Mesendoderm (in vitro differentiated cells): ENCODE data around the gene EZH1.

Source experiments
- DNase-seq: peaks from one replicate; pipeline ENCODE4 v3.0.0; 2013
- H2AK5ac ChIP-seq: 2 replicates; pipeline ENCODE4 v1.6.1; 2013; ENCODE audit warnings: low read length, inconsistent platforms
- H2BK120ac ChIP-seq: 2 replicates; pipeline ENCODE4 v1.6.1; 2013; ENCODE audit warnings: low read depth, mild to moderate bottlenecking, low read length, moderate library complexity, mixed read lengths
- H2BK15ac ChIP-seq: replicated peaks from 2 replicates; pipeline ENCODE4 v1.6.1; 2013; ENCODE audit warnings: low read depth, mild to moderate bottlenecking, moderate library complexity
- H2BK5ac ChIP-seq: 2 replicates; pipeline ENCODE4 v1.6.1; 2013; ENCODE audit warnings: low read length, inconsistent platforms
- H3K18ac ChIP-seq: 2 replicates; pipeline ENCODE4 v1.6.1; 2013; ENCODE audit warnings: mild to moderate bottlenecking, low read length, mixed read lengths
- H3K23ac ChIP-seq: one replicate; pipeline ENCODE4 v1.6.1; 2013; ENCODE audit warnings: low read length
- H3K27ac ChIP-seq: 2 replicates; pipeline ENCODE4 v1.5.1; 2013; ENCODE audit warnings: low read depth, mild to moderate bottlenecking, inconsistent platforms, low read length, moderate library complexity
- H3K27me3 ChIP-seq: 2 replicates; pipeline ENCODE4 v1.6.1; 2013; ENCODE audit warnings: low read length, control low read depth, mild to moderate bottlenecking, inconsistent platforms; ENCODE audit not compliant: insufficient read depth, poor library complexity
- H3K36me3 ChIP-seq: 2 replicates; pipeline ENCODE4 v1.6.1; 2013; ENCODE audit warnings: low read length, inconsistent platforms; ENCODE audit not compliant: control insufficient read depth, insufficient read depth
- H3K4ac ChIP-seq: one replicate; pipeline ENCODE4 v1.6.1; 2013; ENCODE audit warnings: low read depth, mild to moderate bottlenecking, low read length, moderate library complexity
- H3K4me1 ChIP-seq: 2 replicates; pipeline ENCODE4 v1.6.1; 2013; ENCODE audit warnings: low read depth, low read length, inconsistent platforms; ENCODE audit not compliant: control insufficient read depth
- H3K4me2 ChIP-seq: 2 replicates; pipeline ENCODE4 v1.6.1; 2013; ENCODE audit warnings: low read length
- H3K4me3 ChIP-seq: 2 replicates; pipeline ENCODE4 v1.5.1; 2013; ENCODE audit warnings: mild to moderate bottlenecking, low read length
- H3K56ac ChIP-seq: one replicate; pipeline ENCODE4 v1.6.1; 2013; ENCODE audit warnings: low read length
- H3K79me1 ChIP-seq: 2 replicates; pipeline ENCODE4 v1.6.1; 2013; ENCODE audit warnings: low read length, inconsistent platforms
- H3K79me2 ChIP-seq: 2 replicates; pipeline ENCODE4 v1.6.1; 2013; ENCODE audit warnings: mild to moderate bottlenecking, low read length; ENCODE audit not compliant: control insufficient read depth, insufficient read depth
- H3K9ac ChIP-seq: 2 replicates; pipeline ENCODE4 v1.6.1; 2013; ENCODE audit warnings: low read length, inconsistent platforms
- H4K5ac ChIP-seq: one replicate; pipeline ENCODE4 v1.6.1; 2013; ENCODE audit warnings: low read length
- H4K8ac ChIP-seq: one replicate; pipeline ENCODE4 v1.6.1; 2013; ENCODE audit warnings: low read depth, mild to moderate bottlenecking, control low read depth, low read length, moderate library complexity
- WGBS: extraction: QIAGEN DNeasy Blood & Tissue Kit; methylation state at CpG from one replicate; pipeline ENCODE4 v1.1.7; 2013; ENCODE audit warnings: low lambda C conversion rate, missing lambda C conversion rate; ENCODE audit not compliant: insufficient coverage; ENCODE audit errors: extremely low coverage; 5-methylcytosine and 5-hydroxymethylcytosine counted together

The EZH1 gene

GRCh38 chr17:42677012-42677857, 67.6 kb downstream of the EZH1 start:
- H3K9ac ChIP-seq, result peak overlapping the region; percentile 92
- H4K8ac ChIP-seq, result no peak overlapping the region
- no peaks in the 10 kb centered on the region for H3K79me1 ChIP-seq
- DNase-seq, result peak; percentile 100
- H3K27me3 ChIP-seq, result no peaks in the 10 kb centered on the region
- H3K18ac ChIP-seq, result peak overlapping the region; percentile 31
- H2BK5ac ChIP-seq, result no peak overlapping the region
- H3K36me3 ChIP-seq, result no peaks in the 10 kb centered on the region
- H3K27ac ChIP-seq, result peak overlapping the region; percentile 97
- H2BK15ac ChIP-seq, result no peak overlapping the region
- H3K4me1 ChIP-seq, result peaks cover 21% of the 10 kb centered on the region
- H4K5ac ChIP-seq, result no peak overlapping the region
- H3K23ac ChIP-seq, result no peak overlapping the region
- H3K56ac ChIP-seq, result peak overlapping the region; percentile 89
- no CpG with 5 or more reads among the region's 33 CpGs for WGBS
- no peak overlapping the region for H3K4ac ChIP-seq
- no peak overlapping the region for H2AK5ac ChIP-seq
- H3K4me2 ChIP-seq, result peak overlapping the region; percentile 61
- H3K79me2 ChIP-seq, result no peaks in the 10 kb centered on the region
- H2BK120ac ChIP-seq, result no peak overlapping the region
- no peak overlapping the region for H3K4me3 ChIP-seq

DNA sequence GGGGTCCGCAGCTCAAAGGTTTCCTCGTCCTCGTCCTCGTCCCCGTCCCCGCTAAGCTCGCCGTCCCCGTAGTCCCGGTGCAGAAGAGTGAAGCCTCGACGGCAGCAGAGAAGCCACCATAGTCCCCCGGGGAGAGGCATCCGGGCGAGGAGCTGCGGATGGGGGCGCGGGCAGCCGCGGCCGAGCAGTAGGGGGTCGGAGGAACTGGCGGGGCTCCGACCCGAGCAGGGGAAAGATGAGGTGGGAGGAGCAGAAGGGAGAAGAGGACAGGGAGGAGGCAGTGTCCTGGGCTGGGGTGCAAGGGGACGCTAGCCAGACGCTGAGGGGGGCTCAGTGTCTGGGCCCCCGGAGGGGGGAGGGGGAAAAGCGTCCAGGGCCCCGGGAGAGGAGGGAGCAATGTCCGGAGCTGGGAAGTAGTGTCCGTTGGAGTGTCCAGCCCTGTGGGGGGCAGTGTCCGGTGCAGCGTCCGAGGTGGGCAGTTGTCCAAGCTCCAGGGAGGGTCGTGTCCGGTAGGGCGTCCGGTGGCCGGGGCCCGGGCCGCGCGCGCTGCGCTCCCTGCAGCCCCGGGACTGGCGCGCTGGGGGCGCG, 68.3 kb downstream of the EZH1 start, which contains the start of gene PLEKHH3:
Gene PLEKHH3 (minus strand): TSS at position 571 of the 588 bp plus-strand sequence. CDS start 431 bp downstream, at position 140.
- Histone ChIP-seq H3K4ac (peak within 1 kb of the TSS; percentile 5), H3K79me1 (no peaks in the 10 kb centered on the region), H2AK5ac (no peak within 1 kb of the TSS), H2BK120ac (no peak within 1 kb of the TSS), H3K79me2 (no peaks in the 10 kb centered on the region), H4K8ac (no peak within 1 kb of the TSS), H3K23ac (peak within 1 kb of the TSS; percentile 80), H3K4me1 (peaks cover 19% of the 10 kb centered on the region), H2BK5ac (peak within 1 kb of the TSS; percentile 36), H3K4me2 (peak within 1 kb of the TSS; percentile 98), H2BK15ac (no peak within 1 kb of the TSS), H3K27me3 (no peaks in the 10 kb centered on the region), H4K5ac (no peak within 1 kb of the TSS), H3K9ac (peak within 1 kb of the TSS; percentile 92), H3K27ac (peak within 1 kb of the TSS; percentile 97), H3K56ac (peak within 1 kb of the TSS; percentile 89), H3K36me3 (no peaks in the 10 kb centered on the region), H3K18ac (peak within 1 kb of the TSS; percentile 31), H3K4me3 (peak within 1 kb of the TSS; percentile 54)
- no peak for DNase-seq
- WGBS, result no CpG with 5 or more reads among the region's 51 CpGs

DNA sequence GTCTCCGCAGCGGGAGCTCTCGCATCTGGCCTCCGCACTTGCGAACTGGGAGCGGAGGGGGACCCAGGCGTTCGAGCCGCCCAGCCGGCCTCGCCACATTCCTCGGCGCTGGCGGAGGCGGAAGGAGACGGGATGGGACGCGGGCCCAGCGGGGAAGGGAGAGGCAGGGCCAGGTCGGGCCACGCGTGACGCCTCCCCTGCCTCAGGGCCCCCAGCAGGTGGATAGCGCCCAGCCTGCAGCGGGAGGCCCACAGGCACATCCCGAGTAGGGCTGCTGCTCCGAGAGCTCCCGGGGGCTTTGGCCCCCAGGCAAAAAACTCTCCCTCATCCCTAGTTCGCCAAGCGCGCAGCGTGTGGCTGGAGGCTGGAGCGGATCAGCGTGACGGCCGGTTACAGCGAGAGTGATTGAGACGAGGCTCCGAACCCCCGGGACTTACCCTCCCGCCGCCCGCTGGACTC, 68.8 kb downstream of the EZH1 start:
- H3K79me2 ChIP-seq, result no peaks in the 10 kb centered on the region
- H3K9ac ChIP-seq, result peak overlapping the region; percentile 73
- peaks cover 16% of the 10 kb centered on the region for H3K4me1 ChIP-seq
- peak overlapping the region; percentile 89 for H3K56ac ChIP-seq
- no peak overlapping the region for H4K5ac ChIP-seq
- H3K4me2 ChIP-seq, result peak overlapping the region; percentile 98
- no peak overlapping the region for H2BK5ac ChIP-seq
- DNase-seq, result peak; percentile 67
- peak overlapping the region; percentile 5 for H3K4ac ChIP-seq
- peak overlapping the region; percentile 20 for H3K18ac ChIP-seq
- no peaks in the 10 kb centered on the region for H3K27me3 ChIP-seq
- H3K4me3 ChIP-seq, result peak overlapping the region; percentile 54
- H3K23ac ChIP-seq, result peak overlapping the region; percentile 80
- no peak overlapping the region for H2AK5ac ChIP-seq
- H4K8ac ChIP-seq, result no peak overlapping the region
- no peak overlapping the region for H2BK15ac ChIP-seq
- peak overlapping the region; percentile 41 for H3K27ac ChIP-seq
- H3K36me3 ChIP-seq, result no peaks in the 10 kb centered on the region
- no peak overlapping the region for H2BK120ac ChIP-seq
- whole genome bisulfite sequencing, result no CpG with 5 or more reads among the region's 43 CpGs
- no peaks in the 10 kb centered on the region for H3K79me1 ChIP-seq

GRCh38 chr17:42675348-42675964, 69.4 kb downstream of the EZH1 start:
- no peak overlapping the region for H3K27ac ChIP-seq
- no peaks in the 10 kb centered on the region for H3K27me3 ChIP-seq
- peaks cover 16% of the 10 kb centered on the region for H3K4me1 ChIP-seq
- no peak overlapping the region for H4K5ac ChIP-seq
- H3K23ac ChIP-seq, result peak overlapping the region; percentile 75
- H3K4me2 ChIP-seq, result peak overlapping the region; percentile 98
- no peak overlapping the region for H4K8ac ChIP-seq
- no peak overlapping the region for H3K18ac ChIP-seq
- no peaks in the 10 kb centered on the region for H3K36me3 ChIP-seq
- peak overlapping the region; percentile 73 for H3K9ac ChIP-seq
- no peak overlapping the region for H2BK5ac ChIP-seq
- H2BK120ac ChIP-seq, result no peak overlapping the region
- peak overlapping the region; percentile 89 for H3K56ac ChIP-seq
- no peaks in the 10 kb centered on the region for H3K79me2 ChIP-seq
- H3K79me1 ChIP-seq, result no peaks in the 10 kb centered on the region
- DNase-seq, result no peak
- H2BK15ac ChIP-seq, result no peak overlapping the region
- H3K4me3 ChIP-seq, result peak overlapping the region; percentile 54
- H3K4ac ChIP-seq, result peak overlapping the region; percentile 5
- no peak overlapping the region for H2AK5ac ChIP-seq
- WGBS, result no CpG with 5 or more reads among the region's 27 CpGs

GRCh38 chr17:42674755-42675347, 70.0 kb downstream of the EZH1 start:
- no peak overlapping the region for H3K4ac ChIP-seq
- no peaks in the 10 kb centered on the region for H3K79me2 ChIP-seq
- H3K4me2 ChIP-seq, result peak overlapping the region; percentile 98
- no peak overlapping the region for H4K8ac ChIP-seq
- H2AK5ac ChIP-seq, result no peak overlapping the region
- no peaks in the 10 kb centered on the region for H3K36me3 ChIP-seq
- no peaks in the 10 kb centered on the region for H3K79me1 ChIP-seq
- H3K27ac ChIP-seq, result no peak overlapping the region
- H4K5ac ChIP-seq, result no peak overlapping the region
- H3K4me3 ChIP-seq, result no peak overlapping the region
- H3K56ac ChIP-seq, result peak overlapping the region; percentile 49
- H2BK5ac ChIP-seq, result no peak overlapping the region
- peak overlapping the region; percentile 35 for H3K9ac ChIP-seq
- H3K23ac ChIP-seq, result peak overlapping the region; percentile 30
- H2BK15ac ChIP-seq, result no peak overlapping the region
- WGBS, result no CpG with 5 or more reads among the region's 9 CpGs
- peak; percentile 86 for DNase-seq
- no peaks in the 10 kb centered on the region for H3K27me3 ChIP-seq
- H2BK120ac ChIP-seq, result no peak overlapping the region
- no peak overlapping the region for H3K18ac ChIP-seq
- peaks cover 16% of the 10 kb centered on the region for H3K4me1 ChIP-seq
